Measurements from ENCODE around the gene HDAC4. TPM values are rescaled to one million over a fixed set of nuclear protein-coding genes. Genes with fewer than 3 reads are reported as not detected.

Gene HDAC4
- total and polyA plus RNA-seq, 2 experiments from 2014 or later = 9.3 to 10.8 TPM

GRCh38 chr2:239274391-239275043, 126.3 kb downstream of the HDAC4 start:
- WGBS (ENCODE audit: low lambda C conversion rate, missing lambda C conversion rate) = 80% methylated on average over 16 of the region's 16 CpGs
- Histone ChIP-seq H3K4me1 (ENCODE audit: insufficient read depth) (peaks cover 41% of the 10 kb centered on the region), H4K20me1 (ENCODE audit: insufficient read depth, poor library complexity, severe bottlenecking) (peaks cover 14% of the 10 kb centered on the region), H3K9me2 (replicated peaks; ENCODE audit: insufficient read depth) (no peaks in the 10 kb centered on the region), H3K27me3 (no peaks in the 10 kb centered on the region), H3K36me3 (replicated peaks; ENCODE audit: insufficient read depth, low read depth) (no peaks in the 10 kb centered on the region), H3K4me2 (peak overlapping the region; percentile 59), H3K27ac (peak overlapping the region; percentile 85), H2AFZ (no peak overlapping the region), H3K4me3 (no peak overlapping the region), H3K79me2 (peaks cover 87% of the 10 kb centered on the region), H3K9me3 (ENCODE audit: low read depth) (no peaks in the 10 kb centered on the region)
- DNase-seq (ENCODE audit: low spot score) = no peak
- no peak for TF ChIP-seq EZH2 (IDR thresholded peaks at IDR 0.05; ENCODE audit: borderline replicate concordance)
- no peak for TF ChIP-seq CTCF (IDR thresholded peaks at IDR 0.05; ENCODE audit: poor library complexity)
- no peak for TF ChIP-seq EZH2phosphoT487 (IDR thresholded peaks at IDR 0.05; ENCODE audit: low read depth, severe bottlenecking, unreplicated experiment)

GRCh38 chr2:239273280-239274234, 127.3 kb downstream of the HDAC4 start:
- H2AFZ ChIP-seq = no peak overlapping the region
- peak overlapping the region; percentile 85 for H3K27ac ChIP-seq

GRCh38 chr2:239272626-239273025, 128.2 kb downstream of the HDAC4 start:
- H2AFZ ChIP-seq = no peak overlapping the region
- no peak overlapping the region for H3K4me2 ChIP-seq
- H3K4me3 ChIP-seq = no peak overlapping the region
- no peaks in the 10 kb centered on the region for H3K27me3 ChIP-seq
- H3K79me2 ChIP-seq = peaks cover 94% of the 10 kb centered on the region
- 91% methylated on average over 9 of the region's 9 CpGs for WGBS (ENCODE audit: low lambda C conversion rate, missing lambda C conversion rate)
- H3K27ac ChIP-seq = peak overlapping the region; percentile 80
- TF ChIP-seq CTCF (IDR thresholded peaks at IDR 0.05; ENCODE audit: poor library complexity) (no peak), EZH2phosphoT487 (IDR thresholded peaks at IDR 0.05; ENCODE audit: low read depth, severe bottlenecking, unreplicated experiment) (no peak), EZH2 (IDR thresholded peaks at IDR 0.05; ENCODE audit: borderline replicate concordance) (no peak)
- no peaks in the 10 kb centered on the region for H3K36me3 ChIP-seq (replicated peaks; ENCODE audit: insufficient read depth, low read depth)
- H3K9me3 ChIP-seq (ENCODE audit: low read depth) = no peaks in the 10 kb centered on the region
- peaks cover 51% of the 10 kb centered on the region for H3K4me1 ChIP-seq (ENCODE audit: insufficient read depth)
- H3K9me2 ChIP-seq (replicated peaks; ENCODE audit: insufficient read depth) = no peaks in the 10 kb centered on the region
- H4K20me1 ChIP-seq (ENCODE audit: insufficient read depth, poor library complexity, severe bottlenecking) = peaks cover 14% of the 10 kb centered on the region
- no peak for DNase-seq (ENCODE audit: low spot score)

More at GRCh38 chr2:239273280-239274234, 127.3 kb downstream of the HDAC4 start:
- Histone ChIP-seq H3K36me3 (replicated peaks; ENCODE audit: insufficient read depth, low read depth) (no peaks in the 10 kb centered on the region), H3K4me2 (no peak overlapping the region), H3K9me2 (replicated peaks; ENCODE audit: insufficient read depth) (no peaks in the 10 kb centered on the region), H4K20me1 (ENCODE audit: insufficient read depth, poor library complexity, severe bottlenecking) (peaks cover 14% of the 10 kb centered on the region), H3K4me3 (no peak overlapping the region), H3K27me3 (no peaks in the 10 kb centered on the region), H3K9me3 (ENCODE audit: low read depth) (no peaks in the 10 kb centered on the region), H3K4me1 (ENCODE audit: insufficient read depth) (peaks cover 42% of the 10 kb centered on the region), H3K79me2 (peaks cover 95% of the 10 kb centered on the region)
- WGBS (ENCODE audit: low lambda C conversion rate, missing lambda C conversion rate) = 88% methylated on average over 23 of the region's 23 CpGs
- no peak for DNase-seq (ENCODE audit: low spot score)
- no peak for TF ChIP-seq EZH2phosphoT487 (IDR thresholded peaks at IDR 0.05; ENCODE audit: low read depth, severe bottlenecking, unreplicated experiment)
- no peak for TF ChIP-seq CTCF (IDR thresholded peaks at IDR 0.05; ENCODE audit: poor library complexity)
- TF ChIP-seq EZH2 (IDR thresholded peaks at IDR 0.05; ENCODE audit: borderline replicate concordance) = no peak
